WTC11 (cell line): ENCODE data around the gene DOC2A. TPM values are rescaled to one million over a fixed set of nuclear protein-coding genes. Genes with fewer than 3 reads are reported as not detected.

ENCODE experiments used
- ATAC-seq: fragments of 200-7000 bp; cut with Tn5 transposase; 2 replicates; pipeline ENCODE4 v1.10.0; 2021; ENCODE audit warnings: mild to moderate bottlenecking, moderate library complexity
- CTCF ChIA-PET: fragments of 300-600 bp; sonication (Branson Sonifier 250); formaldehyde crosslinking; loops from one replicate; lab custom pipeline; 2021; ENCODE audit warnings: antibody characterized with exemption; lab: Charles Lee
- POLR2A ChIA-PET: fragments of 350-600 bp; sonication (Branson Sonifier 250); formaldehyde crosslinking; loops from one replicate; lab custom pipeline; 2021; ENCODE audit warnings: antibody characterized with exemption; lab: Charles Lee
- DNase-seq: peaks from one replicate; pipeline ENCODE4 v3.0.0; 2021; ENCODE audit warnings: low spot score
- H3K27ac Mint-ChIP-seq: 2 replicates; pipeline ENCODE4 v1.8.0; 2021; ENCODE audit warnings: mixed read lengths
- H3K27me3 Mint-ChIP-seq: 2 replicates; pipeline ENCODE4 v1.8.0; 2021; ENCODE audit warnings: low read depth, mild to moderate bottlenecking, moderate library complexity, mixed read lengths
- H3K36me3 Mint-ChIP-seq: 2 replicates; pipeline ENCODE4 v1.8.0; 2021; ENCODE audit warnings: mixed read lengths
- H3K4me1 Mint-ChIP-seq: 2 replicates; pipeline ENCODE4 v1.8.0; 2022; ENCODE audit warnings: mixed read lengths
- H3K4me3 Mint-ChIP-seq: 2 replicates; pipeline ENCODE4 v1.8.0; 2021; ENCODE audit warnings: mild to moderate bottlenecking, moderate library complexity, mixed read lengths
- H3K9me3 Mint-ChIP-seq: 2 replicates; pipeline ENCODE4 v1.8.0; 2021; ENCODE audit warnings: mixed read lengths
- ATF1 ChIP-seq: sonication (generic); formaldehyde crosslinking; IDR thresholded peaks from 2 replicates; pipeline ENCODE4 v1.8.1; 2023; ENCODE audit warnings: mild to moderate bottlenecking, moderate library complexity, missing genetic modification reagents
- CBFB ChIP-seq: sonication (generic); formaldehyde crosslinking; IDR thresholded peaks from 2 replicates; pipeline ENCODE4 v1.8.1; 2022; ENCODE audit warnings: mild to moderate bottlenecking, low read depth, missing genetic modification reagents
- CTCF ChIP-seq: fragments of 200-600 bp; IDR thresholded peaks from 2 replicates; pipeline ENCODE4 v1.8.0; 2022; ENCODE audit warnings: antibody characterized with exemption
- FOXJ3 ChIP-seq: sonication (generic); formaldehyde crosslinking; IDR thresholded peaks from 2 replicates; pipeline ENCODE4 v1.9.0; 2021; ENCODE audit warnings: missing genetic modification reagents, mild to moderate bottlenecking, borderline replicate concordance
- GRHL2 ChIP-seq: fragments of 250-450 bp; sonication (Bioruptor Pico); IDR thresholded peaks from 2 replicates; pipeline ENCODE4 v1.8.0; 2022; ENCODE audit warnings: mild to moderate bottlenecking, moderate library complexity; ENCODE audit not compliant: insufficient replicate concordance, severe bottlenecking
- GTF2I ChIP-seq: fragments of 250-450 bp; sonication (Bioruptor Pico); conservative IDR thresholded peaks from 2 replicates; pipeline ENCODE4 v1.4.0; 2021; ENCODE audit warnings: mild to moderate bottlenecking
- HMGXB4 ChIP-seq: sonication (generic); formaldehyde crosslinking; IDR thresholded peaks from 2 replicates; pipeline ENCODE4 v1.8.1; 2023; ENCODE audit warnings: mild to moderate bottlenecking, moderate library complexity, missing genetic modification reagents
- MXD4 ChIP-seq: fragments of 250-450 bp; sonication (Bioruptor Pico); IDR thresholded peaks from 2 replicates; pipeline ENCODE4 v1.8.0; 2021; ENCODE audit warnings: mild to moderate bottlenecking, moderate library complexity, borderline replicate concordance
- NR3C1 ChIP-seq: sonication (generic); formaldehyde crosslinking; conservative IDR thresholded peaks from 2 replicates; pipeline ENCODE4 v1.8.1; 2023; ENCODE audit warnings: low read depth, mild to moderate bottlenecking, missing genetic modification reagents
- PRRX2 ChIP-seq: fragments of 250-450 bp; sonication (Bioruptor Pico); IDR thresholded peaks from 2 replicates; pipeline ENCODE4 v1.8.0; 2021; ENCODE audit warnings: mild to moderate bottlenecking
- RORB ChIP-seq: fragments of 250-450 bp; sonication (Bioruptor Pico); IDR thresholded peaks from 2 replicates; pipeline ENCODE4 v1.9.0; 2021; ENCODE audit warnings: mild to moderate bottlenecking
- SOX15 ChIP-seq: fragments of 250-450 bp; sonication (Bioruptor Pico); IDR thresholded peaks from 2 replicates; pipeline ENCODE4 v1.9.0; 2021; ENCODE audit warnings: mild to moderate bottlenecking
- SP1 ChIP-seq: sonication (generic); formaldehyde crosslinking; conservative IDR thresholded peaks from 2 replicates; pipeline ENCODE4 v1.8.1; 2022; ENCODE audit warnings: missing genetic modification reagents
- TCF7 ChIP-seq: sonication (generic); formaldehyde crosslinking; IDR thresholded peaks from 2 replicates; pipeline ENCODE4 v1.8.0; 2022; ENCODE audit warnings: mild to moderate bottlenecking, low read depth, missing genetic modification reagents, moderate library complexity
- ZBTB43 ChIP-seq: sonication (generic); formaldehyde crosslinking; IDR thresholded peaks from 2 replicates; pipeline ENCODE4 v1.8.1; 2023; ENCODE audit warnings: mild to moderate bottlenecking, missing genetic modification reagents
- ZNF138 ChIP-seq: sonication (generic); formaldehyde crosslinking; conservative IDR thresholded peaks from 2 replicates; pipeline ENCODE4 v1.8.1; 2022; ENCODE audit warnings: mild to moderate bottlenecking, moderate library complexity, missing genetic modification reagents
- ZNF232 ChIP-seq: sonication (generic); formaldehyde crosslinking; IDR thresholded peaks from 2 replicates; pipeline ENCODE4 v1.8.0; 2022; ENCODE audit warnings: mild to moderate bottlenecking, missing genetic modification reagents
- ZNF263 ChIP-seq: sonication (generic); formaldehyde crosslinking; IDR thresholded peaks from 2 replicates; pipeline ENCODE4 v1.8.1; 2022; ENCODE audit warnings: low read depth, mild to moderate bottlenecking, moderate library complexity, missing genetic modification reagents
- ZNF416 ChIP-seq: fragments of 250-450 bp; sonication (Bioruptor Pico); IDR thresholded peaks from 2 replicates; pipeline ENCODE4 v1.9.0; 2021; ENCODE audit warnings: mild to moderate bottlenecking, inconsistent platforms
- ZNF512 ChIP-seq: sonication (generic); formaldehyde crosslinking; IDR thresholded peaks from 2 replicates; pipeline ENCODE4 v1.8.1; 2022; ENCODE audit warnings: missing genetic modification reagents, borderline replicate concordance
- total RNA-seq: library from RNA; stranded (reverse); gene quantifications from 3 replicates; pipeline ENCODE4 v1.2.3, GENCODE V29; 2021

DOC2A gene
- total RNA-seq, 1 experiment from 2014 or later = 10.8 TPM

GRCh38 chr16:29989111-29989858, 21.5 kb downstream of the DOC2A start:
- DNase-seq (no peak), ATAC-seq (no peak)
- no peaks in the 10 kb centered on the region for H3K9me3 Mint-ChIP-seq
- H3K27me3 Mint-ChIP-seq = no peaks in the 10 kb centered on the region
- H3K27ac Mint-ChIP-seq = peak overlapping the region; percentile 74; the same call in 1 of the 2 replicates
- CTCF ChIA-PET = interaction anchor here (0.5 to 1.7 kb wide), 3 partner anchors 16 to 43 kb away, joined by 3 to 9 read pairs (median 3); no protein-coding TSS in a partner anchor
- POLR2A ChIA-PET = no interaction called here
- peaks cover 40% of the 10 kb centered on the region for H3K36me3 Mint-ChIP-seq
- no peak overlapping the region for H3K4me3 Mint-ChIP-seq
- 0 out of 2 replicates have a peak, but pooled peaks cover under 1% of the 10 kb centered on the region for H3K4me1 Mint-ChIP-seq
- TF ChIP-seq NR3C1 (CRISPR knock-in tag) = no peak

GRCh38 chr16:29988346-29989075, 22.3 kb downstream of the DOC2A start:
- TF ChIP-seq FOXJ3 (CRISPR knock-in tag) = no peak
- TF ChIP-seq ZBTB43 (CRISPR knock-in tag) = no peak
- H3K27me3 Mint-ChIP-seq = no peaks in the 10 kb centered on the region
- peak overlapping the region; percentile 74; the same call in 1 of the 2 replicates for H3K27ac Mint-ChIP-seq
- H3K4me1 Mint-ChIP-seq = no peaks in the 10 kb centered on the region
- H3K36me3 Mint-ChIP-seq = peaks cover 46% of the 10 kb centered on the region
- ChIA-PET CTCF (interaction anchor here (1.7 kb wide), 1 partner anchor 44 kb away, joined by 9 read pairs; no protein-coding TSS in a partner anchor), POLR2A (interaction anchor here (0.6 kb wide), 1 partner anchor 15 kb away, joined by 3 read pairs; the partner anchor contains the start of gene TAOK2)
- H3K9me3 Mint-ChIP-seq = no peaks in the 10 kb centered on the region
- DNase-seq (no peak), ATAC-seq (no peak)
- no peak overlapping the region for H3K4me3 Mint-ChIP-seq

- peaks cover 51% of the 10 kb centered on the region for H3K36me3 Mint-ChIP-seq
- no peak for DNase-seq
- no peak for TF ChIP-seq CBFB (CRISPR knock-in tag)
- no peak for TF ChIP-seq PRRX2 (CRISPR knock-in tag)
- no peak for TF ChIP-seq TCF7 (CRISPR knock-in tag)
- no peak for TF ChIP-seq SOX15 (CRISPR knock-in tag)
- TF ChIP-seq RORB (CRISPR knock-in tag) = no peak
- no peak for TF ChIP-seq ZNF232 (CRISPR knock-in tag)
- no peak for TF ChIP-seq HMGXB4
- no peak for TF ChIP-seq GTF2I (CRISPR knock-in tag)
- TF ChIP-seq ZNF263 = no peak
- TF ChIP-seq CTCF = no peak
- TF ChIP-seq ZNF512 = no peak
- no peak for TF ChIP-seq GRHL2
- no peak for TF ChIP-seq ZNF416 (CRISPR knock-in tag)
- no peak for TF ChIP-seq ATF1
- no peak for TF ChIP-seq MXD4 (CRISPR knock-in tag)
- TF ChIP-seq SP1 (CRISPR knock-in tag) = no peak
- TF ChIP-seq ZNF138 (CRISPR knock-in tag) = no peak
- TF ChIP-seq, all 79 proteins: peak for 0
- ChIA-PET POLR2A (interaction anchor here (0.6 kb wide), 1 partner anchor 14 kb away, joined by 3 read pairs; the partner anchor contains the start of gene TAOK2), CTCF (no interaction called here)
- H3K4me1 Mint-ChIP-seq = no peaks in the 10 kb centered on the region
- no peak overlapping the region for H3K27ac Mint-ChIP-seq
- H3K9me3 Mint-ChIP-seq = no peaks in the 10 kb centered on the region
- ATAC-seq = no peak
- H3K27me3 Mint-ChIP-seq = no peaks in the 10 kb centered on the region
- H3K4me3 Mint-ChIP-seq = no peak overlapping the region
Measured at GRCh38 chr16:29987371-29988085, 23.3 kb downstream of the DOC2A start.
